ENCODE measurements around the gene AHRR.

DNA sequence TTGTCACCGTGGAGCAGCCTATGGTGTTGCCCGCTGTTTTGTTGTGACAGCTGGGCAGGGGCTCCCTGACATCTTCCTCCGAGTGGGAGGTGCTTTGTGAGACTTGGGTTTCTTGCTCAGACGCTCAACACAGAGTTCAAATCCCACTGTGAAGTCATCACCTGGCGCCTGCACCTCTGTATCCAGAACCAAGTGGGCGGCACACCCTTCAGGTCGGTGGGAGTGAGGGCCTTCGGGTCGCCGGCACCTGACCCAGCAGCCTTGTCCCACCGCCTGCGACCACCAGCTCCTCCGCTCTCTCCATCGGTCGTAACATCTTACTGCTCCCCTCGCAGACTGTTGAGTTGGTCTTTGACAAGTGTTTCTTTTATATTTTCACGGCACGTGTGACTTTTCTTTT lies 83.9 kb downstream of the AHRR start:
- TF ChIP-seq, protein P1, sequence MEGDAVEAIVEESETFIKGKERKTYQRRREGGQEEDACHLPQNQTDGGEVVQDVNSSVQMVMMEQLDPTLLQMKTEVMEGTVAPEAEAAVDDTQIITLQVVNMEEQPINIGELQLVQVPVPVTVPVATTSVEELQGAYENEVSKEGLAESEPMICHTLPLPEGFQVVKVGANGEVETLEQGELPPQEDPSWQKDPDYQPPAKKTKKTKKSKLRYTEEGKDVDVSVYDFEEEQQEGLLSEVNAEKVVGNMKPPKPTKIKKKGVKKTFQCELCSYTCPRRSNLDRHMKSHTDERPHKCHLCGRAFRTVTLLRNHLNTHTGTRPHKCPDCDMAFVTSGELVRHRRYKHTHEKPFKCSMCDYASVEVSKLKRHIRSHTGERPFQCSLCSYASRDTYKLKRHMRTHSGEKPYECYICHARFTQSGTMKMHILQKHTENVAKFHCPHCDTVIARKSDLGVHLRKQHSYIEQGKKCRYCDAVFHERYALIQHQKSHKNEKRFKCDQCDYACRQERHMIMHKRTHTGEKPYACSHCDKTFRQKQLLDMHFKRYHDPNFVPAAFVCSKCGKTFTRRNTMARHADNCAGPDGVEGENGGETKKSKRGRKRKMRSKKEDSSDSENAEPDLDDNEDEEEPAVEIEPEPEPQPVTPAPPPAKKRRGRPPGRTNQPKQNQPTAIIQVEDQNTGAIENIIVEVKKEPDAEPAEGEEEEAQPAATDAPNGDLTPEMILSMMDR (IDR thresholded peaks at IDR 0.05; ENCODE audit: poor library complexity): no peak
- no peak for TF ChIP-seq EZH2 (IDR thresholded peaks at IDR 0.05; ENCODE audit: borderline replicate concordance)
- no peak for TF ChIP-seq EZH2phosphoT487 (IDR thresholded peaks at IDR 0.05; ENCODE audit: low read depth, severe bottlenecking, unreplicated experiment)
